Adrenal gland (tissue), 12 donors: ENCODE measurements around the gene CEACAM21. TPM values are rescaled to one million over a fixed set of nuclear protein-coding genes. Genes with fewer than 3 reads are reported as not detected.

Experiments
- DNase-seq, 7 donors: peaks; one replicate each; pipeline ENCODE4 v3.0.0-alpha.2; 2019 to 2020
- H3K27ac ChIP-seq, 5 donors: fragments of 200-600 bp; sonication (generic) in 4 of 5; 1 replicate in 3 of 5; 2 replicates in 2 of 5; pipeline versions ENCODE4 v1.5.1 to v1.8.0; 2016 to 2020; ENCODE audit warnings: mild to moderate bottlenecking in 1 of 5
- H3K27me3 ChIP-seq: fragments of 200-600 bp; 2 replicates; pipeline ENCODE4 v1.8.0; 2021
- H3K36me3 ChIP-seq, 2 donors: fragments of 200-600 bp; replicated peaks in 1 of 2; 1 replicate in 1 of 2; 2 replicates in 1 of 2; pipeline versions ENCODE4 v1.5.1 to v1.8.0; 2018 to 2022
- H3K4me1 ChIP-seq, 2 donors: fragments of 200-600 bp; replicated peaks in 1 of 2; 1 replicate in 1 of 2; 2 replicates in 1 of 2; pipeline versions ENCODE4 v1.5.1 to v1.8.0; 2018 to 2021
- H3K4me3 ChIP-seq, 4 donors: fragments of 200-600 bp; sonication (generic) in 3 of 4; one replicate each; pipeline ENCODE4 v1.5.1; 2016 to 2018
- H3K9me3 ChIP-seq, 3 donors: fragments of 200-600 bp; sonication (generic) in 1 of 3; replicated peaks in 1 of 3; 1 replicate in 2 of 3; 2 replicates in 1 of 3; pipeline versions ENCODE4 v1.5.1 to v1.8.0; 2016 to 2021
- CTCF ChIP-seq, 6 experiments: fragments of 450-650 bp in 4 of 6; fragments of 200-600 bp in 2 of 6; sonication (generic) in 1 of 6; IDR thresholded peaks; 1 replicate in 5 of 6; 2 replicates in 1 of 6; pipeline versions ENCODE4 v1.5.1 to v1.8.0; 2016 to 2021; ENCODE audit warnings: antibody characterized with exemption in 6 of 6, mild to moderate bottlenecking in 2 of 6, moderate library complexity in 1 of 6
- POLR2A ChIP-seq, 2 donors: fragments of 450-650 bp; IDR thresholded peaks; one replicate each; pipeline ENCODE4 v1.6.1; 2017; ENCODE audit warnings: antibody characterized with exemption in 2 of 2, mild to moderate bottlenecking in 2 of 2, moderate library complexity in 1 of 2
- WGBS, 4 donors: extraction: QIAGEN DNeasy Blood & Tissue Kit in 2 of 4; methylation state at CpG; one replicate each; pipeline versions ENCODE4 v1.1.5 to v1.1.7; 2013 to 2017; 5-methylcytosine and 5-hydroxymethylcytosine counted together
- intact Hi-C, 2 donors: fragments of 100-400 bp; cut with DNase I; formaldehyde crosslinking; loops; one replicate each; pipeline versions ENCODE4 v1.14.1 to v1.15.0; 2022 to 2023
- polyA plus RNA-seq, 3 donors: library from polyadenylated mRNA; stranded (reverse); fragments of 200-250 nt in 2 of 3; fragments of 350-450 nt in 1 of 3; fragmentation: Illumina TruSeq in 1 of 3; extraction: RNeasy Lipid Tissue Mini Kit (QIAGEN cat#74804) in 1 of 3; gene quantifications; one replicate each; pipeline ENCODE4 v1.2.3, GENCODE V29; 2013 to 2014
- total RNA-seq, 9 donors: library from RNA; depleted of rRNA in 4 of 9; stranded (reverse); fragments of >200 nt in 4 of 9; fragments of 120-200 nt in 1 of 9; fragmentation: NEBNext Ultra II Directional in 1 of 9; extraction: Animal tissue kit (Norgen Biotek cat#: 25700) in 1 of 9; gene quantifications; one replicate each; pipeline versions ENCODE4 v1.1.0 to v1.2.4, GENCODE V29; 2013 to 2023
- donor health status: healthy with polysubstance abuse.
- donor health status: Bipolar disorder and iron deficiency.
- donor health status: DM: yes; HTN: yes; CAD: no.
- donor health status: DM: no; HTN: no; CAD: no.
- donor health status: DM: no; HTN: no; CAD: no.
- donor health status: DM: yes; HTN: yes; CAD: no.

Gene CEACAM21
- total and polyA plus RNA-seq, 12 donors: 0.50 to 4.7 (median 1.6) TPM; not detected in 1

DNA sequence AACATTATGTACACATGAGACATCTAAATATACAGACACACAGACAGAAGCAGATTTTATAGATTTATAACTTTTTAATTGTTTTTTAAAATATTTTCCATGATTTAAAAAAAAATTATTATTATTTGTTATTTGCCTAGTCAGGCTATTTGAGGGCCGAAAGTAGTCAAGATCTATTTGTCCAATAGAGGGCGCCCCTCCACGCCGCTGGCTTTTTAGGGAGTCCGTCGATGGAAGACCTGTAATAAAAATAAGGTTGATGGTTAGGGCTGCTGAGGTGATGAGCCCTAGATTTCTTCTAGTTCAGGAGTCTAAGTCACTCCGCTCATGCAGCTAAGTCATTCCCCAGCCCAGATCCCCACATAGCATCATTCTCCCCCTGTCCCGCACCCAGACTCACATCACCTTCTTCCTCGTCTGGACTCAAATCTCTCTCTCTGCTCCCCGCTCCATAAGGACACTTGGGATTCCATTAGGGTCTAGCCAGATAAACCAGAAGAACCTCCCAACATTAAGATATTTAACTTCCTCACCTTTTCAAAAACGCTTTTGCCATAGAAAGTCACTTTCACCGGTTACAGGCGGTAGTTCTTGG is 33.9 kb upstream of the CEACAM21 start:
- Histone ChIP-seq H3K9me3 (no peaks in the 10 kb centered on the region), H3K27ac (no peak overlapping the region), H3K4me1 (no peaks in the 10 kb centered on the region), H3K36me3 (no peaks in the 10 kb centered on the region), H3K4me3 (no peak overlapping the region), H3K27me3 (peaks cover 12% of the 10 kb centered on the region)
- TF ChIP-seq POLR2A (IDR thresholded peaks at IDR 0.05): no peak
- TF ChIP-seq CTCF (IDR thresholded peaks at IDR 0.05): peak; percentile 13 to 56 (median 40)
- DNase-seq: peak in 5 of 7 donors; percentile 38 to 78 (median 65)
- WGBS, 4 donors: 45 to 52% (median 47%) methylated on average over 13 of the region's 13 CpGs
- intact Hi-C loops: no loop called here

DNA sequence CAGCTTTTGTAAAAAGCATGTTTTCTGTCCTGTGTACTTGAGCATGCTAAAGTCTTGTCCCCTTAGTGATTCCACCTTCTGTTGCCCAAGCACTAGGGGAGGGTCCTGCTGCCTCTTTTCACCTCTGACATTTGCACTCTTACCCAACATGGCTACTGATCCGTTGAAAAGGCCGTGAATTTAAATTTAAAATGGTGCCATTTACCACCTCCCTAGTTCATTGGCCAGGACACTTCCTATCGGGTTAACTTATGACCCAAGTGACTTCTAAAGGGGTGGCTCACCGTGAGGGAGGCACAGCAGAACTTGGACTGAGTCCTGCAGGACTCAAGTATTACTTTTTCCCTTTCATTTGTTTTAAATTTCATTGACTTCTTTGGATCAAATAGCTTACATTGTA is 33.3 kb upstream of the CEACAM21 start:
- WGBS, 4 donors: 67 to 77% (median 73%) methylated on average over 4 of the region's 4 CpGs
- H3K27me3 ChIP-seq: peaks cover 16% of the 10 kb centered on the region
- no peak for DNase-seq
- no peak overlapping the region for H3K27ac ChIP-seq
- H3K4me3 ChIP-seq: no peak overlapping the region
- no peak for TF ChIP-seq POLR2A (IDR thresholded peaks at IDR 0.05)
- intact Hi-C loops: no loop called here
- H3K36me3 ChIP-seq: no peaks in the 10 kb centered on the region
- H3K9me3 ChIP-seq: no peaks in the 10 kb centered on the region
- no peaks in the 10 kb centered on the region for H3K4me1 ChIP-seq

- TF ChIP-seq CTCF (IDR thresholded peaks at IDR 0.05): no peak
- TF ChIP-seq POLR2A (IDR thresholded peaks at IDR 0.05): no peak
- no peaks in the 10 kb centered on the region for H3K4me1 ChIP-seq
- no peaks in the 10 kb centered on the region for H3K9me3 ChIP-seq
- no peak overlapping the region for H3K4me3 ChIP-seq
- no peak for DNase-seq
- peaks cover 12% of the 10 kb centered on the region for H3K27me3 ChIP-seq
- H3K36me3 ChIP-seq: no peaks in the 10 kb centered on the region
- intact Hi-C loops: no loop called here
- 64 to 83% (median 73%) methylated on average over 2 of the region's 2 CpGs for WGBS, 4 donors
- H3K27ac ChIP-seq: no peak overlapping the region
These were observed 32.4 kb upstream of the CEACAM21 start for GRCh38 chr19:41543582-41543981.

GRCh38 chr19:41545547-41545946 is 30.4 kb upstream of the CEACAM21 start:
- Histone ChIP-seq H3K9me3 (no peaks in the 10 kb centered on the region), H3K27ac (peak overlapping the region in 3 of 5 donors; percentile 24 to 82 (median 40)), H3K4me3 (no peak overlapping the region), H3K36me3 (no peaks in the 10 kb centered on the region), H3K27me3 (peaks cover 18% of the 10 kb centered on the region), H3K4me1 (no peaks in the 10 kb centered on the region)
- DNase-seq: no peak
- TF ChIP-seq POLR2A (IDR thresholded peaks at IDR 0.05) (no peak), CTCF (IDR thresholded peaks at IDR 0.05) (no peak)
- intact Hi-C loops: no loop called here
- WGBS, 4 donors: 39 to 55% (median 49%) methylated on average over 6 of the region's 6 CpGs

- WGBS, 4 donors: 45 to 54% (median 45%) methylated on average over 6 of the region's 6 CpGs
These were observed 29.6 kb upstream of the CEACAM21 start for GRCh38 chr19:41546386-41546789.

More at GRCh38 chr19:41546386-41546789, 29.6 kb upstream of the CEACAM21 start:
- Histone ChIP-seq H3K9me3 (no peaks in the 10 kb centered on the region), H3K4me1 (no peaks in the 10 kb centered on the region), H3K36me3 (no peaks in the 10 kb centered on the region), H3K27me3 (peaks cover 21% of the 10 kb centered on the region), H3K27ac (peak overlapping the region in 4 of 5 donors; percentile 24 to 82 (median 32)), H3K4me3 (no peak overlapping the region)
- intact Hi-C loops: no loop called here
- TF ChIP-seq POLR2A (IDR thresholded peaks at IDR 0.05): no peak
- no peak for TF ChIP-seq CTCF (IDR thresholded peaks at IDR 0.05)
- DNase-seq: peak in 2 of 7 donors; percentile 35 to 41
